GM12878 (cell line): ENCODE results near the gene EFCAB13. TPM values are rescaled to one million over a fixed set of nuclear protein-coding genes. Genes with fewer than 3 reads are reported as not detected.

ENCODE experiments used
- ATAC-seq: fragments of 200-7000 bp; cut with Tn5 transposase; 3 replicates; pipeline ENCODE4 v1.9.1; 2020; ENCODE audit warnings: mild to moderate bottlenecking, moderate library complexity
- BruUV-seq: library from RNA; stranded (reverse); fragments of 400-500 nt; replicated peaks from 2 replicates; lab custom pipeline; 2021; lab: Mats Ljungman, UMichigan
- CTCF ChIA-PET: fragments of 300-600 bp; sonication (Branson Sonifier 250); formaldehyde crosslinking; extraction: SDS; loops from one replicate; lab custom pipeline; 2021; ENCODE audit warnings: inconsistent platforms; lab: Yijun Ruan, JAX
- POLR2A ChIA-PET: fragments of 350-600 bp; formaldehyde crosslinking; extraction: SDS; loops from one replicate; lab custom pipeline; 2021; ENCODE audit warnings: inconsistent platforms; lab: Charles Lee
- RAD21 ChIA-PET: fragments of 300-600 bp; sonication (Branson Sonifier 250); formaldehyde crosslinking; loops from one replicate; lab custom pipeline; 2023; ENCODE audit warnings: antibody characterized with exemption; ENCODE audit not compliant: unreplicated experiment; lab: Charles Lee
- SMC1A ChIA-PET: fragments of 300-600 bp; sonication (Branson Sonifier 250); formaldehyde crosslinking; loops from one replicate; lab custom pipeline; 2023; ENCODE audit not compliant: unreplicated experiment, uncharacterized antibody; lab: Charles Lee
- DNase-seq: peaks from one replicate; pipeline ENCODE4 v3.0.0-alpha.2; 2011; ENCODE audit warnings: low read depth, low spot score
- FAIRE-seq: peaks from 3 replicates; lab custom pipeline; 2011; peaks lifted over from hg19 to GRCh38; lab: Jason Lieb, UNC
- H2AFZ ChIP-seq: 2 replicates; pipeline ENCODE4 v1.6.0; 2011; ENCODE audit warnings: low read depth, low read length, control low read depth; ENCODE audit not compliant: control insufficient read depth
- H3K27ac ChIP-seq: 2 replicates; pipeline ENCODE4 v1.5.1; 2011; ENCODE audit warnings: control low read depth; ENCODE audit not compliant: control insufficient read depth, insufficient read depth
- H3K27me3 ChIP-seq, 2 experiments: replicated peaks in 1 of 2; 2 replicates each; pipeline versions ENCODE4 v1.6.0 to v1.6.1; 2011; ENCODE audit warnings: low read length in 1 of 2; ENCODE audit not compliant: control insufficient read depth in 2 of 2, insufficient read depth in 2 of 2
- H3K36me3 ChIP-seq, 2 experiments: 2 replicates each; pipeline ENCODE4 v1.5.1; 2011; ENCODE audit warnings: low read length in 1 of 2; ENCODE audit not compliant: control insufficient read depth in 2 of 2, insufficient read depth in 2 of 2
- H3K4me1 ChIP-seq: 2 replicates; pipeline ENCODE4 v1.6.1; 2011; ENCODE audit warnings: mild to moderate bottlenecking, low read length, moderate library complexity, mixed read lengths; ENCODE audit not compliant: control insufficient read depth, insufficient read depth
- H3K4me2 ChIP-seq: 2 replicates; pipeline ENCODE4 v1.6.0; 2011; ENCODE audit warnings: control low read depth; ENCODE audit not compliant: control insufficient read depth, insufficient read depth
- H3K4me3 ChIP-seq: fragments of 200-600 bp; sonication (generic); 2 replicates; pipeline ENCODE4 v1.5.1; 2016
- H3K79me2 ChIP-seq: 2 replicates; pipeline ENCODE4 v1.6.0; 2011; ENCODE audit warnings: low read length; ENCODE audit not compliant: control insufficient read depth, insufficient read depth
- H3K9ac ChIP-seq: 2 replicates; pipeline ENCODE4 v1.8.0; 2011; ENCODE audit warnings: low read length, control low read depth, mixed read lengths; ENCODE audit not compliant: control insufficient read depth, insufficient read depth
- H3K9me3 ChIP-seq: replicated peaks from 3 replicates; pipeline ENCODE4 v1.5.1; 2011; ENCODE audit warnings: mild to moderate bottlenecking, low read length; ENCODE audit not compliant: control insufficient read depth, insufficient read depth
- H4K20me1 ChIP-seq: 2 replicates; pipeline ENCODE4 v1.6.0; 2011; ENCODE audit not compliant: control insufficient read depth, insufficient read depth
- IRF3 ChIP-seq: fragments of 450-650 bp; IDR thresholded peaks from 2 replicates; pipeline ENCODE4 v1.6.1; 2014; ENCODE audit warnings: mild to moderate bottlenecking
- IRF5 ChIP-seq: fragments of 450-650 bp; IDR thresholded peaks from 2 replicates; pipeline ENCODE4 v1.6.1; 2017; ENCODE audit warnings: borderline replicate concordance
- MEF2A ChIP-seq: IDR thresholded peaks from 2 replicates; pipeline ENCODE4 v1.6.1; 2011; ENCODE audit warnings: low read depth, mild to moderate bottlenecking, low read length, moderate library complexity; ENCODE audit not compliant: insufficient read depth
- MLLT1 ChIP-seq: fragments of 450-650 bp; IDR thresholded peaks from 2 replicates; pipeline ENCODE4 v1.6.1; 2016; ENCODE audit warnings: mild to moderate bottlenecking
- MTA2 ChIP-seq: fragments of 450-650 bp; IDR thresholded peaks from 2 replicates; pipeline ENCODE4 v1.6.1; 2016; ENCODE audit warnings: low read depth, mild to moderate bottlenecking, moderate library complexity
- NR2C2 ChIP-seq: IDR thresholded peaks from 2 replicates; pipeline ENCODE4 v1.6.1; 2011; ENCODE audit warnings: borderline replicate concordance, low read depth; ENCODE audit not compliant: control insufficient read depth, insufficient read length
- WGBS: methylation state at CpG from one replicate; pipeline ENCODE4 v1.1.6; 2016; ENCODE audit warnings: low lambda C conversion rate; ENCODE audit not compliant: insufficient replicate concordance, insufficient coverage; ENCODE audit errors: missing lambda C conversion rate; 5-methylcytosine and 5-hydroxymethylcytosine counted together
- in situ Hi-C: fragments of 300-500 bp; cut with MboI; formaldehyde crosslinking; loops from 9 replicates; pipeline ENCODE4 v1.14.3; 2018; ENCODE audit warnings: mixed read lengths
- intact Hi-C: fragments of 100-400 bp; cut with micrococcal nuclease; formaldehyde crosslinking; loops from one replicate; pipeline ENCODE4 v1.14.2; 2022; ENCODE audit not compliant: unreplicated experiment
- polyA plus RNA-seq, 11 experiments: library from polyadenylated mRNA; depleted of rRNA in 4 of 11; unstranded in 6 of 11; stranded (reverse) in 5 of 11; fragments of >200 nt; fragmentation: Nextera tagmentation in 4 of 11; fragmentation: Illumina TruSeq in 1 of 11; extraction: Ambion mirVana in 4 of 11; extraction: Trizol in 1 of 11; gene quantifications; 1 replicate in 1 of 11; 2 replicates in 10 of 11; pipeline versions ENCODE4 v1.2.1 to v1.2.3, GENCODE V29; 2011 to 2016; ENCODE audit warnings: inconsistent platforms in 2 of 11, missing spikeins in 2 of 11, low read depth in 1 of 11
- total RNA-seq, 4 experiments: library from RNA; depleted of rRNA in 3 of 4; stranded (reverse); fragments of >200 nt in 3 of 4; fragmentation: Illumina TruSeq in 1 of 4; extraction: Trizol in 1 of 4; gene quantifications; 2 replicates each; pipeline versions ENCODE4 v1.2.1 to v1.2.3, GENCODE V29; 2013 to 2021

The EFCAB13 gene
- total and polyA plus RNA-seq, 10 of the 15 experiments (the other 5 are each of a cell fraction or from before 2014, with no cell fraction given) = 0.90 to 8.7 (median 5.0) TPM

GRCh38 chr17:47305302-47305923 is 18.3 kb upstream of the EFCAB13 start (continued):
- TF ChIP-seq MLLT1 (0 out of 2 replicates have a peak, but pooled peaks have one; percentile 31), IRF5 (peak; percentile 48; the same call in 1 of the 2 replicates), MTA2 (peak; percentile 71)

GRCh38 chr17:47310186-47310733 is 13.5 kb upstream of the EFCAB13 start:
- intact Hi-C loops (no loop called here), in situ Hi-C loops (loop anchor here (5.0 kb wide), 1 partner anchor 78 kb away; no protein-coding TSS in a partner anchor)
- Histone ChIP-seq H2AFZ (no peak overlapping the region), H3K27ac (no peak overlapping the region), H3K27me3 (no peaks in the 10 kb centered on the region), H3K36me3 (no peaks in the 10 kb centered on the region; a peak in 2 of 4 replicates), H3K4me3 (no peak overlapping the region), H3K9ac (no peak overlapping the region), H4K20me1 (no peaks in the 10 kb centered on the region), H3K79me2 (no peaks in the 10 kb centered on the region), H3K4me1 (no peaks in the 10 kb centered on the region), H3K4me2 (no peak overlapping the region), H3K9me3 (no peaks in the 10 kb centered on the region)
- DNase-seq = no peak
- CTCF ChIA-PET = interaction anchor here (1.0 to 9.3 kb wide), 4 partner anchors 9 to 80 kb away, joined by 3 to 227 read pairs (median 6); no protein-coding TSS in a partner anchor
- 53% methylated on average over 4 of the region's 4 CpGs for WGBS
- RAD21 ChIA-PET = interaction anchor here (1.2 kb wide), 1 partner anchor 81 kb away, joined by 7 read pairs; no protein-coding TSS in a partner anchor
- POLR2A ChIA-PET = no interaction called here
- TSS peak; percentile 57 for BruUV-seq
- ATAC-seq = no peak
- no peak for TF ChIP-seq NR2C2
- TF ChIP-seq MEF2A = no peak
- TF ChIP-seq IRF3 = no peak
- no peak for FAIRE-seq
- SMC1A ChIA-PET = interaction anchor here (0.9 to 7.6 kb wide), 6 partner anchors 14 to 81 kb away, joined by 3 to 93 read pairs (median 5); no protein-coding TSS in a partner anchor
